Left lung (tissue), 10 donors: ENCODE measurements around the gene LTBR. TPM values are rescaled to one million over a fixed set of nuclear protein-coding genes. Genes with fewer than 3 reads are reported as not detected.

Experiments
- ATAC-seq: fragments of 200-7000 bp; cut with Tn5 transposase; one replicate; pipeline ENCODE4 v1.9.1; 2020; ENCODE audit warnings: moderate library complexity
- DNase-seq, 4 donors: peaks; one replicate each; pipeline ENCODE4 v3.0.0-alpha.2; 2013 to 2020
- H3K27ac ChIP-seq, 2 donors: fragments of 200-600 bp; sonication (generic) in 1 of 2; one replicate each; pipeline versions ENCODE4 v1.5.0 to v1.8.0; 2020 to 2021
- H3K27me3 ChIP-seq, 2 donors: fragments of 200-600 bp; sonication (generic) in 1 of 2; one replicate each; pipeline versions ENCODE4 v1.5.0 to v1.8.0; 2020 to 2021
- H3K36me3 ChIP-seq, 2 donors: fragments of 200-600 bp; sonication (generic) in 1 of 2; one replicate each; pipeline versions ENCODE4 v1.5.0 to v1.8.0; 2020 to 2021
- H3K4me1 ChIP-seq, 2 donors: fragments of 200-600 bp; one replicate each; pipeline ENCODE4 v1.8.0; 2021
- H3K4me3 ChIP-seq, 2 donors: fragments of 200-600 bp; sonication (generic) in 1 of 2; one replicate each; pipeline versions ENCODE4 v1.5.0 to v1.8.0; 2020 to 2021; ENCODE audit warnings: mild to moderate bottlenecking in 1 of 2
- H3K9me3 ChIP-seq, 2 donors: fragments of 200-600 bp; sonication (generic) in 1 of 2; one replicate each; pipeline versions ENCODE4 v1.5.0 to v1.8.0; 2020 to 2021
- CTCF ChIP-seq, 2 donors: fragments of 200-600 bp; sonication (generic) in 1 of 2; IDR thresholded peaks; one replicate each; pipeline versions ENCODE4 v1.5.0 to v1.8.0; 2021; ENCODE audit warnings: antibody characterized with exemption in 2 of 2
- intact Hi-C, 2 donors: fragments of 100-400 bp; cut with DNase I; formaldehyde crosslinking; loops; one replicate each; pipeline versions ENCODE4 v1.11.2 to v1.14.2; 2022
- polyA plus RNA-seq, 6 donors: library from polyadenylated mRNA; unstranded; fragments of 120-200 nt; gene quantifications; one replicate each; pipeline ENCODE4 v1.2.1, GENCODE V29; 2013; ENCODE audit not compliant: insufficient read length in 6 of 6
- total RNA-seq, 2 donors: library from RNA; stranded (reverse); fragmentation: NEBNext Ultra II Directional; extraction: Animal tissue kit (Norgen Biotek cat#: 25700); gene quantifications; one replicate each; pipeline ENCODE4 v1.2.1, GENCODE V29; 2021
- donor health status: DM: no; HTN: yes; CAD: no.
- donor health status: DM: no; HTN: no; CAD: no.

Gene LTBR
- total and polyA plus RNA-seq, 8 donors: 66.6 to 153 (median 90.7) TPM

- DNase-seq: peak in 1 of 4 donors; percentile 69
- Histone ChIP-seq H3K27me3 (no peaks in the 10 kb centered on the region), H3K4me3 (peak overlapping the region; percentile 1 to 48), H3K4me1 (peaks cover 32 to 72% of the 10 kb centered on the region in 2 donors), H3K27ac (peak overlapping the region; percentile 81 to 87), H3K36me3 (no peaks in the 10 kb centered on the region), H3K9me3 (no peaks in the 10 kb centered on the region)
- TF ChIP-seq CTCF (IDR thresholded peaks at IDR 0.05): no peak
- intact Hi-C loops: no loop called here
- ATAC-seq: peak; percentile 41
These were observed 11.5 kb upstream of the LTBR start for GRCh38 chr12:6372403-6373003.

DNA sequence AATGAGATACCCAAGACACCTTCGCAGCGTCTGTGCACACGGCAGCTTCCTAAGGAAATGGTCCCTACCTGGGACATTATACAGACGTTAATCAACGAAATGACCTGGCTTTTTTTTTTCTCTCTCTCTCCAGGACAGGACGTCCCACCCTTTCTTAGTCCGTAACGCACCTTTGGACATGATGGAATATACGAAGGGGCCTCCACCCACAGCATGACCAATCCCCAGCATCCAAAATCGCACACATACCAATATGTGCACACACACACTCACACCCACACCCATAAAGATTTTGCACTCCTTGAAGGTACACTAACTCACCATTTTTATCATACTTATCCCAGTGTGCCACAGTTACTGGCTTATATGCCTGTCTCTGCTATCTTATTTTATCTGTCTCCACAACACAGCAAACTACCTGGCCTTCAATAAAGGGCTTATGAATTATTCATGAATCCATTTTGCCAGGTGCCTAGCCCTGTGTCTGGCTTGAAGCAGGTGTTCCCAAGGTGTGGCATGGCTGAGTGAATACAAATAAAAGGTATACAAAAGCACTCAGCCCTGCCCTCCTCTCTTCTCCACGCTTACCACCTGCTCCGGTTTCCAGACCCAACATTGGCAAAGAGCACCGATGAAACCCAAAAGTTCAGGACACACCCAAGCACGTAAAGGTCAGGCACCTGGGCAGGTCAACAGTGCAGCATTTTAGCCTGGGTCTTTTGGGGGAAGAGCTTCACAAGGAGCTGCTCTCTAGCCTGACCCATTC, 10.8 kb upstream of the LTBR start:
- peak overlapping the region; percentile 28 to 48 for H3K4me3 ChIP-seq
- TF ChIP-seq CTCF (IDR thresholded peaks at IDR 0.05): no peak
- ATAC-seq (peak; percentile 3), DNase-seq (peak in 1 of 4 donors; percentile 37)
- intact Hi-C loops: no loop called here
- no peaks in the 10 kb centered on the region for H3K9me3 ChIP-seq
- H3K27ac ChIP-seq: peak overlapping the region; percentile 81 to 87
- H3K27me3 ChIP-seq: no peaks in the 10 kb centered on the region
- no peaks in the 10 kb centered on the region for H3K36me3 ChIP-seq
- H3K4me1 ChIP-seq: peaks cover 38 to 72% of the 10 kb centered on the region in 2 donors

DNA sequence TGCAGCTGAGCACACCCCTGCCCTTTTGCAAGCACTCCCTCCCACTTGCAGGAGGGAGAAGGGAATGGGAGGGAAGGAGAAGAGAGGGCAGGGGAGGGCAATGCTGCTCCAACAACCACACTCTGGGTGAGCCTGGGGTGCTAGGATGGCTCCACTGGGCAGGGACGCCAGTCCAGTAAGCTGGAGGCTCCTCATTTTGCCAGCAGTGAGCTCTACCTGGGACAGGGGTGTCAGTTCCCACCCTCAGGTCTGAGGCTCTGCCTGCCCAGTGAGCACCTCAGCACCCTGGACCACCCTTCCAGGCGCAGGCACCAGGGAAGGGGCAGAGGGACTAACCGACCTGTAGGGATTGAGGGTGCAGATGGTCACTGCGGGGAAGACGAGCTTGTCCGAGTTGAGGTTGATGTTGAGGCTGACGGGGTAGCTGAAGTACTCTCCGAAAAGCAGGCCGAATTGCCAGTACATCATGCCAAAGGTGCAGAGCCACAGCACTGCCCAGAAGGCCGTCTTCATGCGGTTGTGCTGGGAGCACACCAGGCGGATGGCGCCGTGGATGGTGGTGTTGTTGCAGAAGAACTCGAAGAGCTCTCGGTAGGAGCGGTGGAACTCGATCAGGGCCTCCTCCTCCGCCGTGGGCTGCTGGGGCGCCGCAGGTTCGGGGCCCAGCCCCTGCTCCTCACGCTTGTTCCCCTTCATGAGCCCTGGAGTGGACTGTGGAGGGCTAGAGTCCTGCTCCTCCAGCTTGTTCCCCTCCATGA, 9.8 kb upstream of the LTBR start:
- intact Hi-C loops: no loop called here
- TF ChIP-seq CTCF (IDR thresholded peaks at IDR 0.05): no peak
- peaks cover 47 to 72% of the 10 kb centered on the region in 2 donors for H3K4me1 ChIP-seq
- H3K27me3 ChIP-seq: no peaks in the 10 kb centered on the region
- DNase-seq: peak in 1 of 4 donors; percentile 30
- H3K27ac ChIP-seq: peak overlapping the region; percentile 81 to 87
- no peaks in the 10 kb centered on the region for H3K9me3 ChIP-seq
- H3K36me3 ChIP-seq: no peaks in the 10 kb centered on the region
- no peak for ATAC-seq
- peak overlapping the region; percentile 28 to 48 for H3K4me3 ChIP-seq

DNA sequence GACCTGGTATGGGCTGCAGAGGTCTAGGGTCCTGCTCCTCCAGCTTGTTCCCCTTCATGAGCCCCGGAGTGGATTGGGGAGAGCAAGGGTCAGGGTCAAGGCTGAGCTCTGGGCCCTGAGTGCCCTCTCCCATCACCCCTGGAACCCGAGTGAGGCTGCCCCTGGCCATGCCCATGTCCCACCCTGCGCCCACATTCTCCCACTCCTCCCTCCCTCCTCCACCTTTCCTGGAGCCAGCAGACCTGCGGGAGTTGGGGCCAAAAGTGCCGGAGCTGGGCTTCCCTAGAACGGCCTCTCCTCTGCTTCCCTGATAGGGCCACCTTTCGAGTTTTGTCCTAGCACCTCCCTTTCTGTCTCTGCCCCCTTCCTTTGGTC, 9.2 kb upstream of the LTBR start:
- H3K4me3 ChIP-seq: peak overlapping the region; percentile 28 to 48
- intact Hi-C loops: loop anchor here in 1 of 2 donors (5.0 kb wide), 1 partner anchor 37 kb away; no protein-coding TSS in a partner anchor

More for the DNA sequence above, 9.2 kb upstream of the LTBR start:
- ATAC-seq (no peak), DNase-seq (peak in 1 of 4 donors; percentile 26)
- Histone ChIP-seq H3K36me3 (no peaks in the 10 kb centered on the region), H3K4me1 (peaks cover 46 to 75% of the 10 kb centered on the region in 2 donors), H3K9me3 (no peaks in the 10 kb centered on the region), H3K27ac (peak overlapping the region; percentile 81 to 87), H3K27me3 (no peaks in the 10 kb centered on the region)
- TF ChIP-seq CTCF (IDR thresholded peaks at IDR 0.05): no peak
